ENCODE results near the gene DDX6.
"Not testable (repeated sequence)": the region's sequence is repeated elsewhere in the genome, so short reads cannot be mapped to it uniquely, and the experiment has no call there.

DNA sequence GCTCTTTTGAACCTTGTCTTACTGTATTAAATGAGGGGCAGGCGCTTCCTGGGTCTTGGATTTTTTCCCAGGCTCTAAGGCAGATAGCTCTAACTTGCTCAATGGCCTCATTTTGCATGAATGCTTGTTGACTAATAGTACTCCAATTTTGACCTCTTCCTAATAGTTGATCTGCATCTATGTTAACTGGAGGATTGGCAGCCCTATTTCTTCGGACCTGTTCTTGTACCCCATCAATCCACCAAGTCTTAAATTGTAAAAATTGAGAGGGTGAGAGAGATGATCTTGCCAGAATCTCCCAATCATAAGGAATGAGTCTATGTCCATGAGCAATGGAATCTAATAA, 63.3 kb downstream of the DDX6 start:
- TF ChIP-seq, protein P1, sequence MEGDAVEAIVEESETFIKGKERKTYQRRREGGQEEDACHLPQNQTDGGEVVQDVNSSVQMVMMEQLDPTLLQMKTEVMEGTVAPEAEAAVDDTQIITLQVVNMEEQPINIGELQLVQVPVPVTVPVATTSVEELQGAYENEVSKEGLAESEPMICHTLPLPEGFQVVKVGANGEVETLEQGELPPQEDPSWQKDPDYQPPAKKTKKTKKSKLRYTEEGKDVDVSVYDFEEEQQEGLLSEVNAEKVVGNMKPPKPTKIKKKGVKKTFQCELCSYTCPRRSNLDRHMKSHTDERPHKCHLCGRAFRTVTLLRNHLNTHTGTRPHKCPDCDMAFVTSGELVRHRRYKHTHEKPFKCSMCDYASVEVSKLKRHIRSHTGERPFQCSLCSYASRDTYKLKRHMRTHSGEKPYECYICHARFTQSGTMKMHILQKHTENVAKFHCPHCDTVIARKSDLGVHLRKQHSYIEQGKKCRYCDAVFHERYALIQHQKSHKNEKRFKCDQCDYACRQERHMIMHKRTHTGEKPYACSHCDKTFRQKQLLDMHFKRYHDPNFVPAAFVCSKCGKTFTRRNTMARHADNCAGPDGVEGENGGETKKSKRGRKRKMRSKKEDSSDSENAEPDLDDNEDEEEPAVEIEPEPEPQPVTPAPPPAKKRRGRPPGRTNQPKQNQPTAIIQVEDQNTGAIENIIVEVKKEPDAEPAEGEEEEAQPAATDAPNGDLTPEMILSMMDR (IDR thresholded peaks at IDR 0.05; ENCODE audit: low read depth, low read length, poor library complexity, severe bottlenecking) = not testable (repeated sequence)
- not testable (repeated sequence) for TF ChIP-seq EZH2phosphoT487 (IDR thresholded peaks at IDR 0.05; ENCODE audit: borderline replicate concordance, low read length)
